Measurements from ENCODE around the gene MED13L. TPM values are rescaled to one million over a fixed set of nuclear protein-coding genes. Genes with fewer than 3 reads are reported as not detected.

MED13L gene
- total and polyA plus RNA-seq, 3 donors from 2014 or later = 56.4 to 173 (median 133) TPM

- DNase-seq = no peak
- no peak for TF ChIP-seq POLR2A (IDR thresholded peaks at IDR 0.05)
- no peak for TF ChIP-seq CTCF (IDR thresholded peaks at IDR 0.05)
- H3K9me3 ChIP-seq = no peaks in the 10 kb centered on the region
- H3K27me3 ChIP-seq = no peaks in the 10 kb centered on the region
- no peaks in the 10 kb centered on the region for H3K36me3 ChIP-seq (ENCODE audit: low read depth, missing control alignments)
- H3K4me3 ChIP-seq = no peak overlapping the region
- peaks cover 15% of the 10 kb centered on the region for H3K4me1 ChIP-seq
- H3K27ac ChIP-seq = no peak overlapping the region
- 76 to 80% methylated on average over 4 to 5 of the region's 5 CpGs for WGBS, 2 donors
- intact Hi-C loops (cut with DNase I; ENCODE audit: low total_unique reads) = no loop called here
These were observed 30.9 kb downstream of the MED13L start for GRCh38 chr12:116246490-116247179.

- H3K4me3 ChIP-seq = no peak overlapping the region
- no peaks in the 10 kb centered on the region for H3K9me3 ChIP-seq
- TF ChIP-seq CTCF (IDR thresholded peaks at IDR 0.05) = no peak
- 97 to 98% methylated on average over 2 of the region's 2 CpGs for WGBS, 2 donors
- H3K27me3 ChIP-seq = no peaks in the 10 kb centered on the region
- intact Hi-C loops (cut with DNase I; ENCODE audit: low total_unique reads) = no loop called here
- no peak for DNase-seq
- H3K27ac ChIP-seq = no peak overlapping the region
- H3K36me3 ChIP-seq (ENCODE audit: low read depth, missing control alignments) = no peaks in the 10 kb centered on the region
- H3K4me1 ChIP-seq = peaks cover 19% of the 10 kb centered on the region
These were observed 32.3 kb downstream of the MED13L start for GRCh38 chr12:116245189-116245588.

- no peaks in the 10 kb centered on the region for H3K9me3 ChIP-seq
- H3K4me1 ChIP-seq = peaks cover 19% of the 10 kb centered on the region
- intact Hi-C loops (cut with DNase I; ENCODE audit: low total_unique reads) = no loop called here
- DNase-seq = no peak
- no peak for TF ChIP-seq CTCF (IDR thresholded peaks at IDR 0.05)
- TF ChIP-seq POLR2A (IDR thresholded peaks at IDR 0.05) = no peak
- no peaks in the 10 kb centered on the region for H3K27me3 ChIP-seq
- H3K4me3 ChIP-seq = no peak overlapping the region
- H3K36me3 ChIP-seq (ENCODE audit: low read depth, missing control alignments) = no peaks in the 10 kb centered on the region
- 88% methylated on average over 6 of the region's 6 CpGs for WGBS, 2 donors
- no peak overlapping the region for H3K27ac ChIP-seq
These were observed 32.9 kb downstream of the MED13L start for GRCh38 chr12:116244474-116245090.

- Histone ChIP-seq H3K4me3 (no peak overlapping the region), H3K4me1 (peaks cover 19% of the 10 kb centered on the region), H3K36me3 (ENCODE audit: low read depth, missing control alignments) (no peaks in the 10 kb centered on the region), H3K27ac (no peak overlapping the region), H3K27me3 (no peaks in the 10 kb centered on the region), H3K9me3 (no peaks in the 10 kb centered on the region)
- TF ChIP-seq CTCF (IDR thresholded peaks at IDR 0.05) (no peak), POLR2A (IDR thresholded peaks at IDR 0.05) (no peak)
- 58 to 69% methylated on average over 2 of the region's 2 CpGs for WGBS, 2 donors
- intact Hi-C loops (cut with DNase I; ENCODE audit: low total_unique reads) = no loop called here
- DNase-seq = no peak
These were observed 33.5 kb downstream of the MED13L start for GRCh38 chr12:116244001-116244400.

GRCh38 chr12:116242740-116243139 is 34.8 kb downstream of the MED13L start:
- TF ChIP-seq CTCF (IDR thresholded peaks at IDR 0.05) = no peak
- no peak for TF ChIP-seq POLR2A (IDR thresholded peaks at IDR 0.05)
- peaks cover 19% of the 10 kb centered on the region for H3K4me1 ChIP-seq
- no peaks in the 10 kb centered on the region for H3K27me3 ChIP-seq
- no peak for DNase-seq
- 52 to 77% methylated on average over 1 of the region's 1 CpG for WGBS, 2 donors
- H3K9me3 ChIP-seq = no peaks in the 10 kb centered on the region
- H3K36me3 ChIP-seq (ENCODE audit: low read depth, missing control alignments) = no peaks in the 10 kb centered on the region
- H3K4me3 ChIP-seq = no peak overlapping the region
- H3K27ac ChIP-seq = no peak overlapping the region
- intact Hi-C loops (cut with DNase I; ENCODE audit: low total_unique reads) = no loop called here

Data from testis (tissue), 3 donors.